Measurements from ENCODE around the gene SLC38A5. TPM values are rescaled to one million over a fixed set of nuclear protein-coding genes. Genes with fewer than 3 reads are reported as not detected.

The SLC38A5 gene
- total and polyA plus RNA-seq, 2 experiments from 2014 or later = 20.7 to 47.7 TPM

DNA sequence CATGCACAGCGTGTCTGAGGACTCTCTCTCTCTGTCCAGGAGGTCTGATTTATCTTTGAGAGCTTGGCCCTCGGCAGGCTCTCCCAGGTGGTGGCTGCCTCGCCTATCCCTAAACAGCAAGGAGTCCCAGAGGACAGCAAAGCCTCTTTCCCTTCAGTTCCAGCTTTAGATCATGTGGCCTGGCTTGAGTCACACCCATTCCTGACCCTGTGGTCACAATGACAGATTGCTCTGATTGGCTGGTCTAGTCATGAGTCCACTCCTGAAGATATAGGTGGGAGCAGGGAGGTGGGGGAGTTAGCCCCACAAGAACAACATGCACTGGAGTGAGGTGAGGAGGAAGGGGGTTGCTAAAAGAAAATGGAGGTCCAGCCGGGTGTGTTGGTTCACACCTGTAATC is 26.6 kb upstream of the SLC38A5 start (continued):
- TF ChIP-seq, protein P1, sequence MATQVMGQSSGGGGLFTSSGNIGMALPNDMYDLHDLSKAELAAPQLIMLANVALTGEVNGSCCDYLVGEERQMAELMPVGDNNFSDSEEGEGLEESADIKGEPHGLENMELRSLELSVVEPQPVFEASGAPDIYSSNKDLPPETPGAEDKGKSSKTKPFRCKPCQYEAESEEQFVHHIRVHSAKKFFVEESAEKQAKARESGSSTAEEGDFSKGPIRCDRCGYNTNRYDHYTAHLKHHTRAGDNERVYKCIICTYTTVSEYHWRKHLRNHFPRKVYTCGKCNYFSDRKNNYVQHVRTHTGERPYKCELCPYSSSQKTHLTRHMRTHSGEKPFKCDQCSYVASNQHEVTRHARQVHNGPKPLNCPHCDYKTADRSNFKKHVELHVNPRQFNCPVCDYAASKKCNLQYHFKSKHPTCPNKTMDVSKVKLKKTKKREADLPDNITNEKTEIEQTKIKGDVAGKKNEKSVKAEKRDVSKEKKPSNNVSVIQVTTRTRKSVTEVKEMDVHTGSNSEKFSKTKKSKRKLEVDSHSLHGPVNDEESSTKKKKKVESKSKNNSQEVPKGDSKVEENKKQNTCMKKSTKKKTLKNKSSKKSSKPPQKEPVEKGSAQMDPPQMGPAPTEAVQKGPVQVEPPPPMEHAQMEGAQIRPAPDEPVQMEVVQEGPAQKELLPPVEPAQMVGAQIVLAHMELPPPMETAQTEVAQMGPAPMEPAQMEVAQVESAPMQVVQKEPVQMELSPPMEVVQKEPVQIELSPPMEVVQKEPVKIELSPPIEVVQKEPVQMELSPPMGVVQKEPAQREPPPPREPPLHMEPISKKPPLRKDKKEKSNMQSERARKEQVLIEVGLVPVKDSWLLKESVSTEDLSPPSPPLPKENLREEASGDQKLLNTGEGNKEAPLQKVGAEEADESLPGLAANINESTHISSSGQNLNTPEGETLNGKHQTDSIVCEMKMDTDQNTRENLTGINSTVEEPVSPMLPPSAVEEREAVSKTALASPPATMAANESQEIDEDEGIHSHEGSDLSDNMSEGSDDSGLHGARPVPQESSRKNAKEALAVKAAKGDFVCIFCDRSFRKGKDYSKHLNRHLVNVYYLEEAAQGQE (IDR thresholded peaks at IDR 0.05; ENCODE audit: unreplicated experiment) = no peak
- TF ChIP-seq, protein P2, sequence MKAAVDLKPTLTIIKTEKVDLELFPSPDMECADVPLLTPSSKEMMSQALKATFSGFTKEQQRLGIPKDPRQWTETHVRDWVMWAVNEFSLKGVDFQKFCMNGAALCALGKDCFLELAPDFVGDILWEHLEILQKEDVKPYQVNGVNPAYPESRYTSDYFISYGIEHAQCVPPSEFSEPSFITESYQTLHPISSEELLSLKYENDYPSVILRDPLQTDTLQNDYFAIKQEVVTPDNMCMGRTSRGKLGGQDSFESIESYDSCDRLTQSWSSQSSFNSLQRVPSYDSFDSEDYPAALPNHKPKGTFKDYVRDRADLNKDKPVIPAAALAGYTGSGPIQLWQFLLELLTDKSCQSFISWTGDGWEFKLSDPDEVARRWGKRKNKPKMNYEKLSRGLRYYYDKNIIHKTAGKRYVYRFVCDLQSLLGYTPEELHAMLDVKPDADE (IDR thresholded peaks at IDR 0.05) = no peak
- TF ChIP-seq STAT1 (IDR thresholded peaks at IDR 0.05; ENCODE audit: unreplicated experiment) (no peak), ZNF331 (CRISPR knock-in tag; IDR thresholded peaks at IDR 0.05; ENCODE audit: low read depth) (no peak), EZH2 (IDR thresholded peaks at IDR 0.05; ENCODE audit: low read depth, unreplicated experiment) (no peak), CREB1 (CRISPR knock-in tag; IDR thresholded peaks at IDR 0.05; ENCODE audit: low read depth) (no peak), EZH2phosphoT487 (IDR thresholded peaks at IDR 0.05; ENCODE audit: unreplicated experiment) (no peak), ZNF114 (CRISPR knock-in tag; IDR thresholded peaks at IDR 0.05) (no peak), NANOG (IDR thresholded peaks at IDR 0.05; ENCODE audit: borderline replicate concordance) (no peak)

DNA sequence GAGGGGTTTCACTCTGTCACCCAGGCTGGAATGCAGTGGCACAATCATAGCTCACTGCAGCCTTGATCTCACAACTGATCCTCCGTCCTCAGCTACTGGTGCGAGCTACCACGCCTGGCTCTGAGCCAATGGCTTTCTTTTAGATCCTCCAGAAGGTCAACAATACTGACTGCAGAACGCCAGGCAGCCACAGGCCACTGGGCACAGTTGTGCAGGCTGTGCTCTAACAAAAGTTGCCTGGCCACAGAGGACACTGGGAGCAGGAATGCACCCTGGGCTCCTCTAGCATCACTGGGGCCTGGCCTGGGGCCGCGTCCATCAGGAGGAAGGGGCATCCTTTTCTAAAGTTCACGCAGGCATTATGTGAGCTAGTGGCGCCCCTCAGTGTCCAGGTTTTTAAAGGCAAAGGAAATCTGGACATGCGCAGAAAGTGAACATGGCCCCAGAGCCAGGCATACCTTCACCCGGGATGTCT is 23.9 kb upstream of the SLC38A5 start:
- Mint-ChIP-seq H3K27ac (no peak overlapping the region), H3K4me3 (no peak overlapping the region), H3K36me3 (ENCODE audit: low read depth) (no peaks in the 10 kb centered on the region), H3K4me1 (no peaks in the 10 kb centered on the region), H3K27me3 (ENCODE audit: insufficient read depth, low read depth, poor library complexity) (peaks cover 2% of the 10 kb centered on the region), H3K9me3 (no peaks in the 10 kb centered on the region)
- H3K9me2 ChIP-seq (ENCODE audit: insufficient read depth) = no peaks in the 10 kb centered on the region
- no peaks in the 10 kb centered on the region for H3K36me3 ChIP-seq (ENCODE audit: insufficient read depth)
- H3K4me3 ChIP-seq = no peak overlapping the region
- H3K4me1 ChIP-seq (ENCODE audit: insufficient read depth) = no peaks in the 10 kb centered on the region
- H3K27ac ChIP-seq (ENCODE audit: low read depth) = no peak overlapping the region
- DNase-seq (ENCODE audit: low spot score) (peak; percentile 77), ATAC-seq (peak; percentile 93)
- no peaks in the 10 kb centered on the region for H4K20me1 ChIP-seq (replicated peaks; ENCODE audit: insufficient read depth)
- H3K27me3 ChIP-seq (ENCODE audit: insufficient read depth) = no peaks in the 10 kb centered on the region
- no peak overlapping the region for H2AFZ ChIP-seq
- H3K4me2 ChIP-seq = no peak overlapping the region
- H3K79me2 ChIP-seq (replicated peaks; ENCODE audit: insufficient read depth) = no peaks in the 10 kb centered on the region
- TF ChIP-seq ZNF331 (CRISPR knock-in tag; IDR thresholded peaks at IDR 0.05; ENCODE audit: low read depth) (no peak), NANOG (IDR thresholded peaks at IDR 0.05; ENCODE audit: borderline replicate concordance) (no peak), EZH2phosphoT487 (IDR thresholded peaks at IDR 0.05; ENCODE audit: unreplicated experiment) (no peak), EZH2 (IDR thresholded peaks at IDR 0.05; ENCODE audit: low read depth, unreplicated experiment) (no peak)
- TF ChIP-seq, protein P3, sequence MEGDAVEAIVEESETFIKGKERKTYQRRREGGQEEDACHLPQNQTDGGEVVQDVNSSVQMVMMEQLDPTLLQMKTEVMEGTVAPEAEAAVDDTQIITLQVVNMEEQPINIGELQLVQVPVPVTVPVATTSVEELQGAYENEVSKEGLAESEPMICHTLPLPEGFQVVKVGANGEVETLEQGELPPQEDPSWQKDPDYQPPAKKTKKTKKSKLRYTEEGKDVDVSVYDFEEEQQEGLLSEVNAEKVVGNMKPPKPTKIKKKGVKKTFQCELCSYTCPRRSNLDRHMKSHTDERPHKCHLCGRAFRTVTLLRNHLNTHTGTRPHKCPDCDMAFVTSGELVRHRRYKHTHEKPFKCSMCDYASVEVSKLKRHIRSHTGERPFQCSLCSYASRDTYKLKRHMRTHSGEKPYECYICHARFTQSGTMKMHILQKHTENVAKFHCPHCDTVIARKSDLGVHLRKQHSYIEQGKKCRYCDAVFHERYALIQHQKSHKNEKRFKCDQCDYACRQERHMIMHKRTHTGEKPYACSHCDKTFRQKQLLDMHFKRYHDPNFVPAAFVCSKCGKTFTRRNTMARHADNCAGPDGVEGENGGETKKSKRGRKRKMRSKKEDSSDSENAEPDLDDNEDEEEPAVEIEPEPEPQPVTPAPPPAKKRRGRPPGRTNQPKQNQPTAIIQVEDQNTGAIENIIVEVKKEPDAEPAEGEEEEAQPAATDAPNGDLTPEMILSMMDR (conservative IDR thresholded peaks at IDR 0.05; ENCODE audit: low read depth in 2 of 2) = peak; percentile 55 to 75
- TF ChIP-seq, protein P1 (IDR thresholded peaks at IDR 0.05; ENCODE audit: unreplicated experiment) = no peak
- TF ChIP-seq, protein P2 (IDR thresholded peaks at IDR 0.05) = no peak
- H3F3A ChIP-seq (replicated peaks; ENCODE audit: low read depth) = no peaks in the 10 kb centered on the region
